NCI-H187 (cell line): ENCODE measurements around the gene QTRT2.

Experiments
- DNase-seq, 2 experiments: peaks; one replicate each; lab custom pipeline; 2025; lab: John Stamatoyannopoulos, UW

QTRT2 gene

DNA sequence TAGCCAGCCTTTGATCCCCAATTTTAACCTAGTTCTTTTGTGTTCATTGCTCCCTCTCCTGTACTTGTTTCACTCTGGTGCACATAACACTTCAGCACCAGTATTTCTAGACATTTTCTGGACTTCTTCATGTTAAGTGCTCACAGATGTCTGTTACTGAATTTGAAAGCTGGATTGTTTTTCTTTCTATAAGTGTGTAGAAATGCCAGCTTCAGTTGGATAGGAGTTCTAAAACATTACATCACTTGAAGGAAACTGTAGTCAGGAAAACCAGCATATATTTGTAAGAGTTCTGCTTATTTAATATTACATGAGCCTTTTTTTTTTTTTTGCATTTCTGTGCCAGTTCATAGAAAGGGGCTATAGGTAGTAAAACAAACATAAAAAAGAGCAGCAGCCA is 21.6 kb downstream of the QTRT2 start:
- DNase-seq: no peak

DNA sequence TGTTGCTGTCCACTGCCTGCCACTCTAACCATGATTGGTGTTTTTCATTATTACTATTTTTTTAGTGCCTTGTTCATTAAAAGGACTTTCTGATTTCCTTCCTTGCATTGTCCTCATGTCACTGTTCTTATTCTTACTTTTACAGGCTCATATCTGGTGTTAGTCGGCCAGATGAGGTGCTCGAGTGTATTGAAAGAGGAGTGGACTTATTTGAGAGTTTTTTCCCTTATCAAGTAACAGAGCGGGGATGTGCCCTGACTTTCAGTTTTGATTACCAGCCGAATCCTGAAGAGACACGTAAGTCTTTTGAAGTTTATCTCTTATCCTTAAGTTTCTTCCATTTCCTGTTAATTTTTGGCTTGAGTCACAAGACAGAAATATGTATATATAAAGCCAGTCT is 23.2 kb downstream of the QTRT2 start:
- DNase-seq: no peak

DNA sequence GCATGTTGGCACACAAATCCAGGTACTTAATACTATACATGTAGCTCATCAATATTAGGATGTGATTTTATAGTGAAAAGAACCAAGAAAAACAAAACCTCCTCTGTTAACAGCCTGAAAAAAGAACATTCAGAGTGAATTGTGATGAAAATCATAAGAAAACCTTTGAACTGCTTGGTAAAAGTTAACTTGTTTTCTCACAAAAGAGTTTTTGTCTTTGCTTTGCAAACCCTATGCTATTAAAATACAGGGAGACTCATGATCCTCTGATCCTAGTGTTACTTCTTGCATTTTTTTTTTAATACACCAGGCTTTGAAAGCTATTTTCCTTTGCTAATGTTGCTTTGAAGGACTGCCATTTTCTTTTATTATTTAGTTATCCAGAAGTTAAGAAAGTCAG is 23.7 kb downstream of the QTRT2 start:
- no peak for DNase-seq

DNA sequence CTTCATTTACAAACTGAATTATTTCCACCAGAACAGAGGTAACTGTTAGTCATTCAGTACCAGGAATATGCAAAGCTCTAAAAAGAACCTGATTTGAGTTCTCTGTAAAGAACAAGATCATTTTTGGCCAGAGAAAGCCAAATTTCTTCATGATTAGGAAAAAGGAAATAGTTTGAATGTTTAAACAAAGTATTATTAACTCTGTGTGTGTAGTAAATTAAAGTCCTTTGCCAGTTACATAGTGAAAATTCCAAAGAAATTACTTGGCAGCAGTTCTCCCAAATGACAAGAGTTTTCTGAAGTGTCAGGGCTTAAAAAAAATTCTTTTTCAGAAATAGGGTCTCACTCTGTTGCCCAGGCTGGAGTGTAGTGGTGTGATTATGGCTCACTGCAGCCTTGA is 24.5 kb downstream of the QTRT2 start:
- DNase-seq: no peak

DNA sequence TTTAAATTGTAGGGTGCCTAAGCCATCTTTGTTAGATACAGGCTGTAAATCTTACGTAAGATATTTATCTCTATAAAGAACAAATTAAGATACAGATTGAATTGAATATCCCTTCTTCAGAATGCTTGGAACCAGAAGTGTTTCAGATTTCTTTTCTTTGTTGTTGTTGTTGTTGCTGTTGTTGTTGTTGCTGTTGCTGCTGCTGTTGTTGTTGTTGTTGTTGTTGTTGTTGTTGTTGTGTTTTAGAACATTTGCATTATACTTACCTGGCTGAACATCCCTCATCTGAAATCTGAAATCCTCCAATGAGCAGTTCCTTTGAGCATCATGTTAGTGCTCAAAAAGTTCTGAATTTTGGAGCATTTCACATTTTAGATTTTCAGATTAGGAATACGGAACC is 26.6 kb downstream of the QTRT2 start:
- no peak for DNase-seq

DNA sequence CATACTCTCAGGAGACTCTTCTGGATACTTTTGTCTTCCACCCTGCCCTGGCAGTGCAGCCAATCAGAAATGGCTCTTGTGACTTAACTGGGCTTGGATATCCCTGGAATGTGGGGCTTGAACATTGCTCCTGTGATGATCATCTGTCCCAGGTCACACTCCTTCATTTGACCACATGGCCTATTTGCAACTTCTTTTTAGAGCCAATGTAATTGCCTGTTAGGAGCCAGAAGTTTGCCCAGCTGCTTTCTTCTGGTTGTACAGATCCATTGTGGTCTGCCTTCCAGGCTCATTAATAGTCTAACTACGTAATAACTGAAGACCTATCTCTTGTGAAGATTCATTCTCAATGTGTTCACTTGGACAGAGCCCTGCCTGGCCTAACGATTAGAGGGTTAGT is 29.8 kb downstream of the QTRT2 start:
- DNase-seq: no peak

DNA sequence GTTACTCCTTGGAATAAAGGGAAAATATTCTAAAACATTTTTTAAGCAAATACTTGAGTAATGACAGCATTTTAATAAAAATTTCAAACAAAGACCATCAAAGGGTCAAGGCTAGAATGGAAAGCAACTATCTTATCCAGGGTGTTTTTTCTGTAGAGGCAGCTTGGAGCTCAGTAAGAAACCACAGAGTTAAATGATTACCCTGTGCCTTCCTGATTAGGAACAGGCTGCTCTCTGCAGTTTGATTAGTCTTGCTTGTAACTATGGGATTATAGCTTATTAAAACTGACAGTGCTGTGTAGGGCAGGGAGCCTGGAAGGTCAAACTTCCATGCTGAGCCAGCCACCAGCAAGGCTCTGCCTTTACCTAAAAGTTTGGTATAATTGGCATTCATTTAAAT is 33.1 kb downstream of the QTRT2 start:
- DNase-seq: no peak

DNA sequence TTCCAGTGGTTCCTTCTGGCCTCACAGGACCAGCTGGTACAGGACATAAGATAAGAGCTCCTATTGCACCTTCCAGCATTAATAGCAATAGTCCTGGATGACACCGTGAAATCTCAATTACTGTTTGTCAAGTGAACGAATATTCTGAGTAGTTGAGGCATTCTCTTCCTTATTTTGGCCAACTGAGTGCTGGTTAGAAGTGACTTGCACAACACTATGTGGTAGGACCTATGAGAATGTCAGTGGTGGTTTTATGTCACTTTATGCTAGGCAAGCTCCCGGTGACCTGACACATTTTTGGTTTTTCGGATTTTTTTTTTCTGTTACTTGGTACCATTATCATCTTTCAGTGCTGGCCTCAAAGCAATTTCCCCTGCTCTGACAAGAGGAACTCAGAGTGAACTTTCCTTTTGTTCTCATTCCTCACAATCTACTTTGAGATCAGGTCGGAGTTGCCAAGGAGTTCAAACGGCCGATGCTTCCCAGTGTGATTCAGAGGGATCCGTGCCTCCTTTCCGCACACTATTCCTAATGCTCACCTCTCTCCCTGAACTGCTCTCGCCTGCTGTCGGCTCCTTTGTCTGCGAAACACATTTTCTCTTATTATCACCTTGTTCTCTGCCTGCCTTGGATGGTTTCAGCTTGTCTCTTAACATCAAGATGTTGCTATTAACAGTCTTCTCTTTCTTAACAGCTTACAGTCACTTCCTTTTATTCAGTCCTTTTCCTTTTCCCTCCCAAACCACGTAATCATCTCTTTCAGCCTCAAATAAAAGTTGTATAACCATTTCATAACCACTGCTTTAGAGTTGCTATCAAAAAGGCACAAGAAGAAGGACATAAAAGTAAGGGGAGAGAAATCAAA is 35.8 kb downstream of the QTRT2 start:
- DNase-seq: no peak

DNA sequence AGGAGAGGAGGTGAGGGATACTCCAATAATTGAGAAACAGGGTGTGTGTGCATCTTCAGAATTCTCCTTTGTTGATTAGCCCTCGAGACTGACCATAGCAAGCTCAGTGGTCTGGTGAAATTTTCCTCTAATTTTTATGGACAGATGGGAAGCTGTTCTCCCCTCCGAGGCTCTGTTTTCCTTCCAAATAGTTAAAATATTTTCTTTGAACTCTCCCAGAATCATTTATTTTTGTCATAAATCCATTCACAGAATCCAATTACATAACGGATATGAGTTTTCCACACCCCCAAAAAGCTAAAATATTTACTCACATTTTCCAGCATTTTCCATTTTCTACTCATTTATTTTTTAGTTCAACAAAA is 36.5 kb downstream of the QTRT2 start:
- DNase-seq: no peak

DNA sequence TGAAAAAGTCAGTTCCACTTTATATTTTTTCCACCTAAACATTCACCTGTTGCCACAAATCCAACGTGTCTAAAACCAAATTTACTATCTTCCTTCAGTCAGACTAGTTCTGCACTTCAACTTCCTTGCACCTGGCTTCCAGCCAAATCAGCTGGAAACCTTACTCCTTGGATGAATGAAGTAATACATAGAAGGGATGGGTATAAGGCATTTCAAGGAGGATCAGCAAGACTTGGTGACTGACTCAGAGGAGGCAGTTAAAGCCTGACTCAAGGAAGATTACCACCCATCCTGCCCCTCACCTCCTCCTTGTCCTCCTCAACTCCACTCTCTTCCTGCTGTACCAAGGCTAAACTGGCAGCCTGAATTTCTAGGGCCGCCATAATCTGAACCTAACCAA is 37.1 kb downstream of the QTRT2 start:
- no peak for DNase-seq

DNA sequence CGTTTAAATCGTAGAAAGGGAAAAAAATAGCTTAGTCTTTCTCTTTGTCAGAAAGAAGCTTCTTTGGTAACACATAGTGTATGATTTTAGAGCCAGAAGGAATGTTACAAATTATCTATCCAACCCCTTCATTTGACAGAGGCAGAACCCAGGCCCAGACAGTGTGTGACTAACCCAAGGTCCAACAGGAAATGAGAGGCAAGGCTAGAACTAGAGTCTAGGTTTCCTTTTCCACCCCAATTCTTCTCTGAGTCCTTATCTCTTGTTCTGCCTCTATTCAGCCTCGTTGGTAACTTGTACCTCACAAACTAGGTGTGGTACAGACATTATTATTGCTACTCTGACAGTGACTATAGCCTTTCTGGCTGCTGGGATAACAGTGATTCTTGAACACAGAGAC is 39.3 kb downstream of the QTRT2 start:
- no peak for DNase-seq

DNA sequence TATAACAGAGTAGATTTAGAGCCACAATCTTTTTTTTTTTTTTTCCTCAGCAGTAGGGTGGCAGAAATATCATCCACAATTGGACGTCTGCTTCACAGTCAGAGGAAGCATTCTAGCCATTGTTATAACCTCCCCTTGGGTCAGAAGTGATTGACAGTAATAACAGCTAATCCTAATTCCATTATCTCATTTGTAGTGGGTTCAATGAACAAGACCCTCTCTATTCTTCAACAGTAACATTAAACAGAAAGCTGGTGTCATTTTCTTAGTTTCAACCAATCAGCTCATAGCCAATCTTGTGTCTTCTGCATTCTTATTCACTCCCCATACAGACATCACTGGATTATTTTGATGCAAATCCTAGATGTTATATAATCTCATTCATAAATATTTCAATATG is 44.6 kb downstream of the QTRT2 start:
- no peak for DNase-seq

DNA sequence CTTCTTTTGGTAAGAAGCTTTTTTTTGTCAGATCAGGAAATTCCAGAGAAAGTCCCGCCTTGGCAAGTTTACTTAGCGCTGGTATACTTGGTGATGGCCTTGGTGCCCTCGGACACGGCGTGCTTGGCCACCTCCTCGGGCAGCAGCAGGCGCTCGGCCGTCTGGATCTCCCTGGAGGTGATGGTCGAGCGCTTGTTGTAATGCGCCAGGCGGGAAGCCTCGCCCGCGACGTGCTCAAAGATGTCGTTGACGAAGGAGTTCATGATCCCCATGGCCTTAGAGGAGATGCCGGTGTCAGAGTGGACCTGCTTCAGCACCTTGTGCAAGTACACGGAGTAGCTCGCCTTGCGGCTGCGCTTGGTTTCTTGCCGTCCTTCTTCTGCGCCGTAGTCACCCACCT is 46.6 kb downstream of the QTRT2 start:
- DNase-seq: no peak

DNA sequence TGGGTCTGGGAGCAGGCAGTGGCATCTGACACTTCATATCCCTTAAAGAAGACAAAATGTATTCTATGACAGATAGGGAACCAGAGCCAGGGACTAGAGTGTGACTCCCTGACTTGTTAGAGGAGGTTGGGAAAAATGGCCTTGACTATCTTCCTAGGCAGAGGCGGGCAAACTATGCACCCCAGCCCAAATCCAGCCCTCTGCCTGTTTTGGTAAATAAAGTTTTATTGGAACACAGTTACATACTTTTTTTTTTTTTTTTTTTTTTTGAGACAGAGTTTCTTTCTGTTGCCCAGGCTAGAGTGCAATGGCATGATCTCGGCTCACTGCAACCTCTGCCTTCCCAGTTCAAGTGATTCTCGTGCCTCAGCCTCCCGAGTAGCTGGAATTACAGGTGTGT is 47.3 kb downstream of the QTRT2 start:
- DNase-seq: no peak

DNA sequence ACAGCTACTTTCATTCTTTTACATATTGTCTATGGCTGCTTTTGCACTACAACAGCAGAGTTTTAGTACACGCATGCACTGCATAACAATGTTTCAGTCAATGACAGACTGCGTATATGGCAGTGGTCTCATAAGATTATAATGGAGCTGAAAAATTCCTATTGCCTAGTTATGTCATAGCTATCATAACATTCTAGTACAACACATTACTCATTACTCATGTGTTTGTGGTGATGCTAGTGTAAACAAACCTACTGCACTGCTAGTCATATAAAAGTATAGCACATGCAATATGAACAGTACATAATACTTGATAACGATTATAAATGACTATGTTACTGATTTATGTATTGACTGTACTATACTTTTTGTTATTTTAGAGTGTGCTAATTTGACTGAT is 47.9 kb downstream of the QTRT2 start:
- DNase-seq: no peak

DNA sequence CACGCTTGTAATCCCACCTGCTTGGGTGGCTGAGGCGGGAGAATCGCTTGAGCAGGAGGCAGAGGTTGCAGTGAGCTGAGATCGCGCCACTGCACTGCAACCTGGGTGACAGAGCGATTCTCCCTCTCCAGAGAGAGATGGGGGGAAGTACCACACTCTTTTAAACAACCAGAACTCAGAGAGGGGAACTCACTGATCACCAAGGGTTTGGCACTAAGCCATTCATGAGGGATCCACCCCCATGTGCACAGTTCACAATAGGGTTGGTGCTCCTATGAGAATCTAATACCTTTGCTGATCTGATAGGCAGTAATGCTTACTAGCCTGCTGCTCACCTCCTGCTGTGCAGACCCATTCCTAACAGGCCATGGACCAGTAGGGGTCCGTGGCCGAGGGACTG is 51.6 kb downstream of the QTRT2 start:
- DNase-seq: no peak

DNA sequence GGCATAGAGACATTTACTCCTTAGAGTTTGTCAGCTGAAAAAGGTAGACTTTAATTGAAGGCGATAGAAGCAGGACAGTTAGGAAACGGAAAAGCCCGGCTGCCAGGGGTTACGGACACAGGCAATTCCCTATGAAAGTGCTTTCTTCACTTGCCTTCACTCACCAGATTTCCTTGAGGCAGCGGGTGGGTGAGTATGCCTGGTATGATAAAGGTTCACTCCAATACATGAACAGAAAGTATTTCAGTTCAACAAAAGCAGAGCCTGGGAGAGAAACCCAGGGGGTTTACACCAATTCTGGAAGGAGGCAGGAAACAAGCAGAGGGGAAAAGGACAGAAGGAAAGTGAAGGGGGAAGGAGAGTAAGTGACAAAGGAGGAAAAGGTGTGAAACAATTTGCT is 53.9 kb downstream of the QTRT2 start:
- DNase-seq: no peak

DNA sequence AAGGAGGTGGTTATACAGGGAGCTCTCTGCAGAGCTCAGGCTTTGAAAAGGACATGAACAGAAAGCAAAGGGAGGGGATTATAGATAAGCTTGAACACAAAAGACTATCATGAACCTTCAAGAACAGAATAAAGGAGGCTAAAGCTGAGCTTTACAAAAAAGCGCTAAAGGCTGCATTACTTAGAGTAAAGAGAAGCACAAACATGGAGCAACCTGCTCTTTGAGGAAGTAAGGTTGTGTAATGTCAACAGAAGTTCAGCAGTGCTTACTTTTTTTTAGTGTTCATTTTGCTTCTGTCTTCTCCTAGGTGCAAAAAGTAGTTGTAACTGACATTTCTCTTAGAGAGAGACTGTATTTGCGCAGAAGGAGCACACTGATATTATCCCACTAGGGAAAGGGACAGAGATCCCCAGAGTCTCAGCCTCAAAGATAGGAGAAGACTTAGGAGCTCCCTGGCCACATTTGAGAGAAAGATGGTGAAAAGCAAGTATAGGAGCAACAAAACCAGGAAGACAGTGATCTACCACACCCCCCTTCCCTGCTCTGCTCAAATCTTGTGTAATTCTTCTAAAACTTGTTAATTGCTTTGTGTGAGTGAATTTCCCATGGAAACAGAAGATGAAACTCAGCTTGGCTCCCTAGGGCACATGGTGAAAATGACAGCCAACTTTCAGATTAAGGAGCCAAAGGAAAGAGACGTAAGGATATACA is 54.7 kb downstream of the QTRT2 start:
- no peak for DNase-seq

DNA sequence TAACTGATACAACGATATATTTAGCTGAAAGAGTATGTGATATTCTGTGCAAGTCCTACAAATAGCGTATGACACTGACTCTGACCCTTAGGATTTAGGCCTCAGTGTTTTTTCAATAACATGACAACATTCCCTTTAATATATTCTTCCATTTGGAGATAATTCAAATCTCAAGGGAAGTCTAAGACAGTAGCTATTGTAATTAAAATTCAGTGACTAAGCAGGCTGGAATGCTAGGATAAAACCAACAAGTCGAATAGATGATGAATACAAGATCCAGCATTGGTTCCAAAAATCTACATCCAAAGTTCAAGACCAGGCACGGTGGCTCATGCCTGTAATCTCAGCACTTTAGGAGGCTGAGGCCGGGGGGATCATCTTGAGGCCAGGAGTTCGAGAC is 56.2 kb downstream of the QTRT2 start:
- DNase-seq: no peak

DNA sequence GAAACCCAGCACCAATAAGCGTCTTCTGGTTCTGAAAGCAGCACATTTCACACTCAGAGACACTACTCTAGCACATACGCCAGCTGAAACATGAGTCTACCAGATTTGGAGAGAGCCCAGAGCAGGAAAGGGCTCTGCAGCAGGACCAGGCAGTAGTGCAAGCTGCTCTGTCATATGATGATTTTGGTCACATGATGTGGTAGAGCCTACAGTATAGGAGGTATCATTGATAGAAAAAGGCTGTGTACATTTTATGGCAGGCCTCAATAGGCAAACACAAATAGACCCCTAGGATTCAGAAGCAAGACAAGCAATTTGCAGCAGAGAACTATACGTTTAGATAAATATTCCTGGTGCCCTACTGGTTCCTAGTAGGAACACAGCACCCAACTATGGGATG is 58.2 kb downstream of the QTRT2 start:
- no peak for DNase-seq

DNA sequence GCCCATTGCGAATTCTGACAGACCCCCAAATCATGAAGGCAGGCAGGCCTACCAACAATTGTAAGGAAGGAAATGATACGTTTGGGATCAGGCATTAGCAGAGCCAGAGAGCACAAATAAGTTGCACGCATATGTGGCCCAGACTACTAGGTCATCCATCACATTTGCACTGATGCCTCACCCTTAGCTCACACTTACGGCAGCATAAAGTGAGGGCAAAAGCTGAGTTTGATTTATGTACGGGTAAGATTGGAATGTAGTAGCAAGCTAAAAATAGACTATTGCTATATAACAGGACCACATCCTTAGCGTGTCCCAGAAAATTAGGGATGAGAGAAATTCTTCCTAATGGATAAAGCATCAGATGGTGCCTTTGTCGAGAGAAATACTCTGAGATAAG is 58.6 kb downstream of the QTRT2 start:
- DNase-seq: no peak

DNA sequence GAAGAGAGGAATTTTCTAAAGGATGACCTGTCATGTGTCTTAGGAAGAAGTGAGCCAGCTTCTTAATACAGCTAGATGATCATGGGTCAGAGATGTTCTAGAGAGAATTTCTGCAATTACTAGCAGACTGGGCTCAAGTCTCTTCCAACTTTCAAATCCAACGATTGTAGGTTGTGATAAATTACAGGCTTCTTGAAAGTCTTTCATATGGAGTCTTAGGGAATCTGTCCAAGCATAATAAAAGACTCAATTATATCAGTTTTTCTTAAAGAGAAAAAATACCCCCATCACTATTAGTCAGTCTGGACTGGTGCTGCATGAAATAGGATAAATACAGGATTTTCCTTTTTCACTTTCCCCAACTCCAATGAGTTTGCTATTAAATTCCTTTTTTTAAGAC is 63.2 kb downstream of the QTRT2 start:
- DNase-seq: no peak

DNA sequence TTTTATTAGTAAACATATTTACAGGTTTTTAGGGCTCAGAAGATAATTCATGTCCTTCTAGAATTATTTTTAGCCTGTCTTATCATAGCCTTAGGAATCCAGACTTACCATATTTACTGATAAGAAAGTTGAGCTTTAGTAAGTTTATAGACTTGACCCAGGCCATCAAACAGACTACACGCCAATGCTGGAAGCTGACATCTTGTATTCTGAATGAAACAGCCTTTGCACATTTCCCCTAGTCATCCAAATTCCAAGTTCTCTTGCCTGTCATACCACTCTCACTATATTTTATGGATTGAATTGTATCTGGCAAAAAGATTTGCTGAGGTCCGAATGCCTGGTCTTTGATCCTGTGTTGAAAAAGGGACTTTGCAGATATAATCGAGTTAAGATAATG is 63.7 kb downstream of the QTRT2 start:
- no peak for DNase-seq
